Measurements from ENCODE around the gene NUDT4B.
"Not testable (repeated sequence)": the region's sequence is repeated elsewhere in the genome, so short reads cannot be mapped to it uniquely, and the experiment has no call there.

- TF ChIP-seq POLR2A (IDR thresholded peaks at IDR 0.05; ENCODE audit: low read depth, low read length); POLR2AphosphoS5 (IDR thresholded peaks at IDR 0.05; ENCODE audit: low read depth, low read length); TAF1 (IDR thresholded peaks at IDR 0.05; ENCODE audit: borderline replicate concordance, low read depth, low read length): not testable (repeated sequence)
Measured at GRCh38 chr1:148775263-148775662, 26.7 kb downstream of the NUDT4B start.
